ENCODE measurements around the gene H2BK1.

H2BK1 gene

DNA sequence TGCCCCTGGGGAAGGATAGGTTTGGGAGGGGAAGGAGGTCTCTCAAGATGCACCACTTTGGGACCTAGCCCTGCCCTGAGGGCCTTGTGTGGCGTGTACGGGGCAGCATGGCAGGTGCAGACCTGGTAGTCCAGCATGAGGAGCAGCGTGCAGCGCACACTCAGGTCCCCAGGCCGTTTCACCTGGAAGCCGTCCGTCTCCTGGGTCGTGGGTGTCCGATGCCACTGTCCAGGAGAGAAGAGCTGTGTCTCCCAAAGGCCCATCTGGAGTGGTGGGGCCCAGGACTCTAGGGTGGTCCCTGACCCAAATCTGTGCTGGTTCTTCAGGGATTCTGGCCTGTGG lies 31.4 kb upstream of the H2BK1 start:
- no peak overlapping the region for H3K4me3 ChIP-seq (ENCODE audit: low read depth, low read length)
- no peak for DNase-seq (ENCODE audit: low read depth, low spot score)
- in situ Hi-C loops (cut with HindIII; ENCODE audit: low sequenced_read_pairs) = no loop called here
- TF ChIP-seq, protein P1, sequence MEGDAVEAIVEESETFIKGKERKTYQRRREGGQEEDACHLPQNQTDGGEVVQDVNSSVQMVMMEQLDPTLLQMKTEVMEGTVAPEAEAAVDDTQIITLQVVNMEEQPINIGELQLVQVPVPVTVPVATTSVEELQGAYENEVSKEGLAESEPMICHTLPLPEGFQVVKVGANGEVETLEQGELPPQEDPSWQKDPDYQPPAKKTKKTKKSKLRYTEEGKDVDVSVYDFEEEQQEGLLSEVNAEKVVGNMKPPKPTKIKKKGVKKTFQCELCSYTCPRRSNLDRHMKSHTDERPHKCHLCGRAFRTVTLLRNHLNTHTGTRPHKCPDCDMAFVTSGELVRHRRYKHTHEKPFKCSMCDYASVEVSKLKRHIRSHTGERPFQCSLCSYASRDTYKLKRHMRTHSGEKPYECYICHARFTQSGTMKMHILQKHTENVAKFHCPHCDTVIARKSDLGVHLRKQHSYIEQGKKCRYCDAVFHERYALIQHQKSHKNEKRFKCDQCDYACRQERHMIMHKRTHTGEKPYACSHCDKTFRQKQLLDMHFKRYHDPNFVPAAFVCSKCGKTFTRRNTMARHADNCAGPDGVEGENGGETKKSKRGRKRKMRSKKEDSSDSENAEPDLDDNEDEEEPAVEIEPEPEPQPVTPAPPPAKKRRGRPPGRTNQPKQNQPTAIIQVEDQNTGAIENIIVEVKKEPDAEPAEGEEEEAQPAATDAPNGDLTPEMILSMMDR (IDR thresholded peaks at IDR 0.05; ENCODE audit: low read depth, low read length) = no peak

DNA sequence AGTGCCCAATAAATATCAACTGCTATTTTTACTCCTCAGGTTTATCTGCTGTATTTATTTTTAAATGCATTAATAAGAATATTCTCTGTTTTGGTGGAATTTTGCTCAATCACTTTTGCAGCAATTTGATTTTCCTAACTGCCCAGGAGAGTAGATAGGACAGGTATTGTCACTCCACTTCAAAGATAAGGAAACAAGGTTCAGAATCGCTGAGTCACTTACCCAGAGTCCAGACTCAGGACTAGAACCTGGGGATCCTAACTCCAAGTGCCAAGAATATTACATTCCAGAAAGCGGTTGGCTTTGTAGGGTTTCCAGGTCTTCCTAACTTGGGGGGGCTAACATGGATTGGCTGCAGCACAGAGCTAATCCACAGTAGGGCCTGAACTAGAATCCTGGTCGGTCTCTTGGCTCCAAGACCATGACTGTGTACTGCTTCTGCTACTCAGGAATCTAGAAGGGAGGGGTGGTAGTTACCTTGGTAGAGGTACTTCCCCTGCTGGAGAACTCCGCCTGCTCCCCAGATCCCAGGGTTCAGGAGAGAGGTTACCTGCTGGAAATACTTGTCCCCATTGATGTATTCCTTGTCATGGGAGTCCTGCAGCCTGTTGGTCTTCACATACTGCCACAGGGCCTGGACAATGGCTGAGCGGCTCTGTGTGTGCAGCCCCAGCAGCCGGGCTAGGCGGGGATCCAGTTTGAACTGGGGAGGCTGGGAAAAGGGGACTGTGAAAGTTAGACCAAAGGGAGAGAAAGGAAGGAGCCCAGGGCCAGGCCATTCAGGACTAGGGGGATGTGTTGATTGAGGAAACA lies 30.9 kb upstream of the H2BK1 start:
- H3K4me3 ChIP-seq (ENCODE audit: low read depth, low read length) = no peak overlapping the region
- in situ Hi-C loops (cut with HindIII; ENCODE audit: low sequenced_read_pairs) = no loop called here
- no peak for DNase-seq (ENCODE audit: low read depth, low spot score)
- TF ChIP-seq, protein P1 (IDR thresholded peaks at IDR 0.05; ENCODE audit: low read depth, low read length) = no peak

DNA sequence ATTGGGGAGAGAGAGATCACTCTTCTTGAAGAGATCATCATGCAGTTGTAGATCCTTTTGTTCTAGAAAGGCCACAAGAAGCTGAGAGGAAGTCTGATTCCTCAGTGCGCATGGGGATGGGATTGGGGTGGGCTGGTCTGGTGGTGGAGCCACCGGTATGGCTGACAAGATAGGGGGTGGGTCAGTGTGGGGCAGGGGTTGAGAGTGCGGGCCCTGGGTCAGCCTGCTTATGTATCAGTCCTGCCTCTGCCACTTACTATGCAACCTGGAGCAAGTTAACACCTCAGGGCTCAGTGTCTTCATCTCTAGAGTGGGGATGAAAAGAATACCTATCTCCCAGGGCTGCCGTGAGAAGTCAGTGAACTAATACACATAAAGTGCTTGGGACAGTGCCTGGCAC lies 30.2 kb upstream of the H2BK1 start:
- in situ Hi-C loops (cut with HindIII; ENCODE audit: low sequenced_read_pairs) = no loop called here
- H3K4me3 ChIP-seq (ENCODE audit: low read depth, low read length) = no peak overlapping the region
- TF ChIP-seq, protein P1 (IDR thresholded peaks at IDR 0.05; ENCODE audit: low read depth, low read length) = no peak
- DNase-seq (ENCODE audit: low read depth, low spot score) = no peak

DNA sequence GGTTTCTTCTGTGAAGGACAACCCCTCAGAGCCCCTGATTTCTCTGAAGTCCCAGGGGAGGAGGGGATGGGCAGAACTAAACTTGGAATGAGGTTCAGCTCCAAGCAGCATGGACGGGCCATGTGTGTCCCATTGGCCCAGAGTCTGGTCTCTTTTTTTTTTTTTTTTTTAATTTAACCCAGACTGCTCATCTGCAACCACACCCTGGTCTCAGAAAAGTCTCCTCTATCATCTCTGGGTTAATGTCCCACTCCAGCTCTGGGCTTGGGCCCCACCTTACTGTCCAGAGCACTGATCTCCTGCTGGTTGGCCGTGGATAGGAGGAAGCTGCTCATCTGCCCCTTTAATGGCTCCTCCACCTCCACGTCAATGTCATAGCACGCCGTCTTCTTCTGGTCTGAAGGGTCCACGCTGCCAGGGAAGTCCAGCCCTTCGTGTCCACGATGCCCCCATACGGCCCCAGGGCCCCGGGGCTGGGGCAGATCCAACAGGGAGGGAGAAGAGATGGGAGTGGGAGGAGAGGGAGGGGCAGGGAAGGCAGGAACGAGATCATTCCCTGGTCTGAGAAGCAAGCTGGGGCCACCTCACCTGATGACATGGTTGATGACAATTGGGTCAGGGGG lies 29.7 kb upstream of the H2BK1 start:
- no peak for DNase-seq (ENCODE audit: low read depth, low spot score)
- TF ChIP-seq, protein P1 (IDR thresholded peaks at IDR 0.05; ENCODE audit: low read depth, low read length) = no peak
- in situ Hi-C loops (cut with HindIII; ENCODE audit: low sequenced_read_pairs) = no loop called here
- H3K4me3 ChIP-seq (ENCODE audit: low read depth, low read length) = no peak overlapping the region

DNA sequence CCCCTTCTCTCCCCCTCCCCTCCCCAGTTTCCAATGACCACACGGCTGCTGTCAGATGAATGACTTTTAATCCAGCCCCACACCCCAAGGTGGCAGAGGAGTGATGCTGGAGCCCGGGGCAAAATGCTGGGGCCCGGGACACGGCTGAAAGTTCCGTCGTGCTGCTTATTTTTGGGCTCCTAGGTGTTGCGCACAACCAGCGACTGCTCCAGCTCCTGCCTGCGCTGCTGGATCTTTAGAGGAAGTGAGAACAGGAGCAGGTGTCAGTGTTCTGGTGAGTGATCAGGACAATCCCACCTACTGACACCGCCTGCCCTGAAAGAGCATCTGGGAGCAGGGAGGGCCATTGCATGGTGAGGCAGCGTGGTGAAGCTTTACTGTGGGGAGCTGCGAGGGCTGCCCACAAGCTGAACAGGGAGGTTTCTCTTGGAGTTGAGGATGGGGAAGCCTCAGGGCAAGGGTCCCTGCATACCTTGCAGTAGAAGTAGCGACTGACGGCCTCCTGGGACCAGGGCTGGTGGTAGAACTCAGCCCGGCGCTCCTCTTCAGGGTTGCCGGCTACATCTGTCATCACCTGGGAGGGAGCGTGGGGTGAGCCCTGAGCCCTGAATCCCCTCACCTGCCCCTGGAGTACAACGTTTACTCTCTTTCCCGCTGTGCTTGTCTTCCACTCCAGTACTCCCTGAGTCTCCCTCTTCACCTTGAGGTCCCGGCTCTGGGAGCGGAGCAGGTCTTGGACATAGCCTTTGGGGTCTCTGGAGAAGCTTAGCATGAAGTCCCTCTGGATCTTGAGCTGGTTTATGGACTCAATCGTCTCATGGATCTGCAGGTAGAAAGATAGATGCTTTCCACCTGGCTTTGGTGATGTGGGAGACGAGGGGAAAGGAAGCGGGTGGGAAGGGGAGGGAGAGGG lies 28.9 kb upstream of the H2BK1 start:
- H3K4me3 ChIP-seq (ENCODE audit: low read depth, low read length) = no peak overlapping the region
- TF ChIP-seq, protein P1 (IDR thresholded peaks at IDR 0.05; ENCODE audit: low read depth, low read length) = no peak
- in situ Hi-C loops (cut with HindIII; ENCODE audit: low sequenced_read_pairs) = no loop called here
- no peak for DNase-seq (ENCODE audit: low read depth, low spot score)

DNA sequence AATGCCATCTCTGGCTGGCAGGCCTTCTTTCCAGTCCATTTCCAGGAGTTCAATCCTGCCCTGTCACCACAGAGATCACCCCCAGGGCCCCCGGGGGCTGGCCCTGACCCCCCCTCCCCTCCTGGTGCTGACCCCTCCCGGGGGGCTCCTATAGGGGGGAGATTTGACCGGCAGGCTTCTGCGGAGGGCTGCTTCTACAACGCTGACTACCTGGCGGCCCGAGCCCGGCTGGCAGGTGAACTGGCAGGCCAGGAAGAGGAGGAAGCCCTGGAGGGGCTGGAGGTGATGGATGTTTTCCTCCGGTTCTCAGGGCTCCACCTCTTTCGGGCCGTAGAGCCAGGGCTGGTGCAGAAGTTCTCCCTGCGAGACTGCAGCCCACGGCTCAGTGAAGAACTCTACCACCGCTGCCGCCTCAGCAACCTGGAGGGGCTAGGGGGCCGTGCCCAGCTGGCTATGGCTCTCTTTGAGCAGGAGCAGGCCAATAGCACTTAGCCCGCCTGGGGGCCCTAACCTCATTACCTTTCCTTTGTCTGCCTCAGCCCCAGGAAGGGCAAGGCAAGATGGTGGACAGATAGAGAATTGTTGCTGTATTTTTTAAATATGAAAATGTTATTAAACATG lies 28.0 kb upstream of the H2BK1 start:
- TF ChIP-seq, protein P1 (IDR thresholded peaks at IDR 0.05; ENCODE audit: low read depth, low read length) = no peak
- no peak overlapping the region for H3K4me3 ChIP-seq (ENCODE audit: low read depth, low read length)
- in situ Hi-C loops (cut with HindIII; ENCODE audit: low sequenced_read_pairs) = no loop called here
- DNase-seq (ENCODE audit: low read depth, low spot score) = no peak
